DOHH2 (cell line): ENCODE measurements around the gene STYXL2.

ENCODE experiments used
- EZH2phosphoT487 ChIP-seq: fragments of 200-600 bp; sonication (generic); IDR thresholded peaks from 2 replicates; pipeline ENCODE4 v1.6.1; 2017; ENCODE audit warnings: borderline replicate concordance, mild to moderate bottlenecking, antibody characterized with exemption, low read length, moderate library complexity, mixed read lengths
- TF ChIP-seq, protein P1 (sequence below): fragments of 200-600 bp; sonication (generic); IDR thresholded peaks from one replicate; pipeline ENCODE4 v1.5.1; 2014; ENCODE audit warnings: antibody characterized with exemption, mild to moderate bottlenecking, low read depth, low read length; ENCODE audit not compliant: poor library complexity, severe bottlenecking

GRCh38 chr1:167057241-167057688, 36.6 kb upstream of the STYXL2 start:
- TF ChIP-seq, protein P1, sequence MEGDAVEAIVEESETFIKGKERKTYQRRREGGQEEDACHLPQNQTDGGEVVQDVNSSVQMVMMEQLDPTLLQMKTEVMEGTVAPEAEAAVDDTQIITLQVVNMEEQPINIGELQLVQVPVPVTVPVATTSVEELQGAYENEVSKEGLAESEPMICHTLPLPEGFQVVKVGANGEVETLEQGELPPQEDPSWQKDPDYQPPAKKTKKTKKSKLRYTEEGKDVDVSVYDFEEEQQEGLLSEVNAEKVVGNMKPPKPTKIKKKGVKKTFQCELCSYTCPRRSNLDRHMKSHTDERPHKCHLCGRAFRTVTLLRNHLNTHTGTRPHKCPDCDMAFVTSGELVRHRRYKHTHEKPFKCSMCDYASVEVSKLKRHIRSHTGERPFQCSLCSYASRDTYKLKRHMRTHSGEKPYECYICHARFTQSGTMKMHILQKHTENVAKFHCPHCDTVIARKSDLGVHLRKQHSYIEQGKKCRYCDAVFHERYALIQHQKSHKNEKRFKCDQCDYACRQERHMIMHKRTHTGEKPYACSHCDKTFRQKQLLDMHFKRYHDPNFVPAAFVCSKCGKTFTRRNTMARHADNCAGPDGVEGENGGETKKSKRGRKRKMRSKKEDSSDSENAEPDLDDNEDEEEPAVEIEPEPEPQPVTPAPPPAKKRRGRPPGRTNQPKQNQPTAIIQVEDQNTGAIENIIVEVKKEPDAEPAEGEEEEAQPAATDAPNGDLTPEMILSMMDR, result peak; percentile 65
- TF ChIP-seq EZH2phosphoT487, result no peak
